Testis (tissue), 2 donors: ENCODE results near the gene NELL1.

Experiments used
- POLR2A ChIP-seq: fragments of 450-650 bp; IDR thresholded peaks from one replicate; pipeline ENCODE4 v1.6.1; 2017; ENCODE audit warnings: antibody characterized with exemption, mild to moderate bottlenecking, moderate library complexity
- TF ChIP-seq, protein P1 (sequence below), 3 experiments: fragments of 450-650 bp in 2 of 3; fragments of 200-600 bp in 1 of 3; sonication (generic) in 1 of 3; IDR thresholded peaks; one replicate each; pipeline ENCODE4 v1.5.1; 2016 to 2019; ENCODE audit warnings: antibody characterized with exemption in 3 of 3, mild to moderate bottlenecking in 2 of 3, moderate library complexity in 1 of 3

DNA sequence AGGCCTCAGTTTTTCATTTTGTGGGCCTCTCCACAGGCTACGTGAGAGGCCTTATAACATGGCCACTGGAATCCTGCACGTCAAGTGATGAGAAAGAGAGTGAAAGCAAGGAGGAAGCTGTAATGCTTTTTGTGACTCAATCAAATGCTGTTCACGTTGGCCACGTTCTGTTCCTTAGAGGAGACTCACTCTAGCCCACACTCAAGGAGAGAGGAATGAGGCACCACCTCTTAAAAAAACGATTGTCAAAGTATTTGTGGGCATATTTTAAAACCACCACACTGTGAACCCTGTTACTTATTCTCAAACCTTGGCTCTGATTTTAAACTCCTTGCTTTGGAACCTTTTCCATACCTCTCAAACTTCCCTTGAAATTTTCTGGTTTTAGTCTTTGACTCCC lies 705.0 kb downstream of the NELL1 start:
- TF ChIP-seq, protein P1, sequence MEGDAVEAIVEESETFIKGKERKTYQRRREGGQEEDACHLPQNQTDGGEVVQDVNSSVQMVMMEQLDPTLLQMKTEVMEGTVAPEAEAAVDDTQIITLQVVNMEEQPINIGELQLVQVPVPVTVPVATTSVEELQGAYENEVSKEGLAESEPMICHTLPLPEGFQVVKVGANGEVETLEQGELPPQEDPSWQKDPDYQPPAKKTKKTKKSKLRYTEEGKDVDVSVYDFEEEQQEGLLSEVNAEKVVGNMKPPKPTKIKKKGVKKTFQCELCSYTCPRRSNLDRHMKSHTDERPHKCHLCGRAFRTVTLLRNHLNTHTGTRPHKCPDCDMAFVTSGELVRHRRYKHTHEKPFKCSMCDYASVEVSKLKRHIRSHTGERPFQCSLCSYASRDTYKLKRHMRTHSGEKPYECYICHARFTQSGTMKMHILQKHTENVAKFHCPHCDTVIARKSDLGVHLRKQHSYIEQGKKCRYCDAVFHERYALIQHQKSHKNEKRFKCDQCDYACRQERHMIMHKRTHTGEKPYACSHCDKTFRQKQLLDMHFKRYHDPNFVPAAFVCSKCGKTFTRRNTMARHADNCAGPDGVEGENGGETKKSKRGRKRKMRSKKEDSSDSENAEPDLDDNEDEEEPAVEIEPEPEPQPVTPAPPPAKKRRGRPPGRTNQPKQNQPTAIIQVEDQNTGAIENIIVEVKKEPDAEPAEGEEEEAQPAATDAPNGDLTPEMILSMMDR (IDR thresholded peaks at IDR 0.05): no peak
- TF ChIP-seq POLR2A: no peak
